Prostate gland (tissue), 2 donors: ENCODE measurements around the gene LTF. TPM values are rescaled to one million over a fixed set of nuclear protein-coding genes. Genes with fewer than 3 reads are reported as not detected.

ENCODE experiments used
- DNase-seq: peaks from one replicate; pipeline ENCODE4 v3.0.0-alpha.2; 2019; ENCODE audit warnings: low spot score
- H3K27ac ChIP-seq, 2 donors: fragments of 200-600 bp; sonication (generic); 2 replicates each; pipeline ENCODE4 v1.5.1; 2017 to 2019
- H3K27me3 ChIP-seq: fragments of 200-600 bp; sonication (generic); replicated peaks from 2 replicates; pipeline ENCODE4 v1.5.1; 2019; ENCODE audit not compliant: insufficient read depth
- H3K36me3 ChIP-seq, 2 donors: fragments of 200-600 bp; sonication (generic); 1 replicate in 1 of 2; 2 replicates in 1 of 2; pipeline versions ENCODE4 v1.5.1 to v1.8.1; 2017 to 2019
- H3K4me1 ChIP-seq: fragments of 200-600 bp; sonication (generic); replicated peaks from 2 replicates; pipeline ENCODE4 v1.5.1; 2019
- H3K4me3 ChIP-seq, 2 donors: fragments of 200-600 bp; sonication (generic); 2 replicates each; pipeline ENCODE4 v1.5.1; 2017 to 2019
- H3K9me3 ChIP-seq: fragments of 200-600 bp; sonication (generic); 2 replicates; pipeline ENCODE4 v1.5.1; 2017
- POLR2A ChIP-seq: fragments of 450-650 bp; IDR thresholded peaks from one replicate; pipeline ENCODE4 v1.6.1; 2016; ENCODE audit warnings: antibody characterized with exemption, mild to moderate bottlenecking
- POLR2AphosphoS5 ChIP-seq: sonication (generic); formaldehyde crosslinking; IDR thresholded peaks from one replicate; pipeline ENCODE4 v1.6.1; 2017; ENCODE audit warnings: antibody characterized with exemption
- WGBS: methylation state at CpG from one replicate; pipeline ENCODE4 v1.1.5; 2018; 5-methylcytosine and 5-hydroxymethylcytosine counted together
- intact Hi-C: fragments of 100-400 bp; cut with DNase I; formaldehyde crosslinking; loops from one replicate; pipeline ENCODE4 v1.14.2; 2022
- total RNA-seq, 2 donors: library from RNA; depleted of rRNA; stranded (reverse); fragments of >200 nt; gene quantifications; one replicate each; pipeline ENCODE4 v1.1.0, GENCODE V29; 2016
- TF ChIP-seq, protein P1 (sequence below), 4 experiments: fragments of 200-600 bp in 2 of 4; fragments of 450-650 bp in 2 of 4; sonication (generic) in 2 of 4; IDR thresholded peaks; 1 replicate in 3 of 4; 2 replicates in 1 of 4; pipeline ENCODE4 v1.5.1; 2016 to 2019; ENCODE audit warnings: antibody characterized with exemption in 4 of 4, mild to moderate bottlenecking in 2 of 4, moderate library complexity in 2 of 4

The LTF gene
- total RNA-seq, 2 donors from 2014 or later = 22.6 to 130 TPM

GRCh38 chr3:46454209-46454595 lies 10.5 kb downstream of the LTF start:
- Histone ChIP-seq H3K9me3 (no peaks in the 10 kb centered on the region), H3K27ac (no peak overlapping the region), H3K27me3 (no peaks in the 10 kb centered on the region), H3K4me3 (no peak overlapping the region), H3K36me3 (no peaks in the 10 kb centered on the region), H3K4me1 (no peaks in the 10 kb centered on the region)
- WGBS = 79% methylated on average over 3 of the region's 3 CpGs
- no peak for DNase-seq
- TF ChIP-seq, protein P1, sequence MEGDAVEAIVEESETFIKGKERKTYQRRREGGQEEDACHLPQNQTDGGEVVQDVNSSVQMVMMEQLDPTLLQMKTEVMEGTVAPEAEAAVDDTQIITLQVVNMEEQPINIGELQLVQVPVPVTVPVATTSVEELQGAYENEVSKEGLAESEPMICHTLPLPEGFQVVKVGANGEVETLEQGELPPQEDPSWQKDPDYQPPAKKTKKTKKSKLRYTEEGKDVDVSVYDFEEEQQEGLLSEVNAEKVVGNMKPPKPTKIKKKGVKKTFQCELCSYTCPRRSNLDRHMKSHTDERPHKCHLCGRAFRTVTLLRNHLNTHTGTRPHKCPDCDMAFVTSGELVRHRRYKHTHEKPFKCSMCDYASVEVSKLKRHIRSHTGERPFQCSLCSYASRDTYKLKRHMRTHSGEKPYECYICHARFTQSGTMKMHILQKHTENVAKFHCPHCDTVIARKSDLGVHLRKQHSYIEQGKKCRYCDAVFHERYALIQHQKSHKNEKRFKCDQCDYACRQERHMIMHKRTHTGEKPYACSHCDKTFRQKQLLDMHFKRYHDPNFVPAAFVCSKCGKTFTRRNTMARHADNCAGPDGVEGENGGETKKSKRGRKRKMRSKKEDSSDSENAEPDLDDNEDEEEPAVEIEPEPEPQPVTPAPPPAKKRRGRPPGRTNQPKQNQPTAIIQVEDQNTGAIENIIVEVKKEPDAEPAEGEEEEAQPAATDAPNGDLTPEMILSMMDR (IDR thresholded peaks at IDR 0.05) = no peak
- no peak for TF ChIP-seq POLR2AphosphoS5
- no peak for TF ChIP-seq POLR2A
- intact Hi-C loops = no loop called here

DNA sequence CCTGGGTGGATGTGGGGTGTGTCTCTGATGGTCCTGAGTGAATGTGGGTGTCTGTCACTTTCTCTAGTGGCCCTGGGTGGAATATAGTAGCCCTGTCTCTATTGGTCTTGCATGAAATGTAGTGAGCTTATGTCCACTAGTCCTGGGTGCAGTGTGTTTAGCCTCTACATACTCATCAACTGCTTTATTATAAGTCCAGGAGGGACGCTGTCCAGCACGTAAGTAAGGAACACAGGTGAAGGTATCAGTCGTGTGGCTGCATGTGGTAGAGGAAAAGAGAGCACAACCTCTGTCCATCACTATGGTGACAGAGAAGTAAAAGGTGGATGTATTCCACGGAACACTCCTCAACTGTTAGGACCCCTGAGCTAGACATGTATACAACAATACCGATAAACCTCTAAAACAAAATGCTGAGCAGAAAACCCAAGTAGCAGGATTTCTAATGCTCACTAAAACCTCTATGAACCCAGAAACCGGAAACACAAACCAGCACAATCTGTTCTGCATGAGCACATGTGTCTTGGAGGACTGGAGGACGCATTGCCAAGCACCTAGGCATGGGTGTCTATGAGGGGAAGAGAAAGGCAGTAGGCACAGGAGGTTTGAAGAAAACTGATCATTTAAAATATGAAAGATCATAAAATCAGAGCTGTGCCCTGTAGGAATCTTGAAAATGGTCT lies 11.0 kb downstream of the LTF start:
- H3K27ac ChIP-seq = no peak overlapping the region
- H3K27me3 ChIP-seq = no peaks in the 10 kb centered on the region
- DNase-seq = no peak
- 72% methylated on average over 7 of the region's 7 CpGs for WGBS
- H3K4me1 ChIP-seq = no peaks in the 10 kb centered on the region
- no peaks in the 10 kb centered on the region for H3K9me3 ChIP-seq
- no peaks in the 10 kb centered on the region for H3K36me3 ChIP-seq
- H3K4me3 ChIP-seq = no peak overlapping the region
- TF ChIP-seq, protein P1 (IDR thresholded peaks at IDR 0.05) = no peak
- TF ChIP-seq POLR2AphosphoS5 = no peak
- no peak for TF ChIP-seq POLR2A
- intact Hi-C loops = no loop called here

DNA sequence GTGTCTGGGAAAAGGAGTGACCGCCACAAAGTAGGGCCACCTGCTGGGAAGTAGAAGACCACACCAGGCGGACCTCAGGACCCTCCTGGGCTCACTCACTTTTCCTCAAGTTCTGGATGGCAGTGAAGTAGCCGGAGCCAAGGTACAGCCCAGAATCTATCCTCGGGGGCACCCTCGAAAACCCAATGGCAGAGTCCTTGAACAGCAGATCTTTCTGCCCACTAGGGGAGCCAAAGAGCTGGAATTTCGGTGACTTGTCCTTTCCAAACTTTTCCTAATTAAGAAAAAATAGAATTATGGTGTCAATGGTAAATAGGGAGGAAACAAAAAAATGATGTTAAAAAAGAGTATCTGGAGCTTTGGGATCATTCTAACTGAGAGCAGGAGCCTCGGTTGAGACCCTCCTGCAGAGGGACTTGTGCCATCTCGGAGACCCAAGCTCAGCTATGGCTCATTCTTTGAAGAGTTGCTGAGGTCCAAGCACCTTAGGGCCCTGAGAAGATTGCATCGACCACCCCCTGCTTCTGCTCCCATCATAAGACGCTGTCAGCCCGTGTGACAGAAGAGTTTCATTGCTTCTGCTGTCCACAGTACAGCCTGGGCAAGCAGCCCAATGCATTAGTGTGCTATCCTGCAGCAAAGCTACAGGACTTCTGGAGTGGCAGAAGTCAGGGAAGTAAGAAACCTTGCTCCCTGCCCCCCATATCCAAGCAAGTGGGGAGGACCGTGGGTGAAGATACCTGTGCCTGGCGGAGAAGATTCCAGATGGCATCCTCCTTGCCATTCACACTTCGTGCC lies 14.8 kb downstream of the LTF start:
- H3K27ac ChIP-seq = no peak overlapping the region
- no peak overlapping the region for H3K4me3 ChIP-seq
- no peaks in the 10 kb centered on the region for H3K27me3 ChIP-seq
- no peak for DNase-seq
- no peaks in the 10 kb centered on the region for H3K36me3 ChIP-seq
- no peaks in the 10 kb centered on the region for H3K9me3 ChIP-seq
- intact Hi-C loops = loop anchor here (10.0 kb wide), 1 partner anchor 505 kb away; the partner anchor contains the start of gene CXCR6
- 63% methylated on average over 14 of the region's 14 CpGs for WGBS
- no peaks in the 10 kb centered on the region for H3K4me1 ChIP-seq
- TF ChIP-seq, protein P1 (IDR thresholded peaks at IDR 0.05) = no peak
- no peak for TF ChIP-seq POLR2AphosphoS5
- no peak for TF ChIP-seq POLR2A

DNA sequence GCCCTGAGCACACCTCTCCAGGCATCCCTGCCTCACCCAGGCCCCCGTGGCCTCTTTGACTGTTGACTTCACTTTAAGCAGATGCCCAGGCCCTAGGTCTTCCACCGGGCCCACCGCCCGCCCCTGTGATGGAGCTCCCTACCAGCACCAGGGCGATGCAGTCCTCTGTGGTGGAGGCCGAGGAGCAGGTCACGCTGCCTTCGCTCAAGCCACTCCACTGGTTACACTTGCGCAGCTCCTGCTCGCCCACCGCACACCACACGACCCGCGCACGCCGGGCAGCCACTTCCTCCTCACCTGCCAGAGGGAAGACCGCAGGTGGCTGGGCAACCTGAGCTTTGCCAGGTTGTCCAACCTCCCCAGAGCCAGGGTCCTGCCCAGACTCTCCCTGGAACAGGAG lies 16.0 kb downstream of the LTF start:
- intact Hi-C loops = loop anchor here (10.0 kb wide), 1 partner anchor 504 kb away; the partner anchor contains the start of gene CXCR6
- Histone ChIP-seq H3K9me3 (no peaks in the 10 kb centered on the region), H3K4me3 (no peak overlapping the region), H3K27ac (no peak overlapping the region), H3K4me1 (no peaks in the 10 kb centered on the region), H3K36me3 (no peaks in the 10 kb centered on the region), H3K27me3 (no peaks in the 10 kb centered on the region)
- no peak for TF ChIP-seq POLR2AphosphoS5
- TF ChIP-seq, protein P1 (IDR thresholded peaks at IDR 0.05) = no peak
- TF ChIP-seq POLR2A = no peak
- DNase-seq = no peak
- 95% methylated on average over 17 of the region's 17 CpGs for WGBS
